NCI-H2171 (cell line): ENCODE data around the gene CCNL1.

ENCODE experiments used
- DNase-seq: peaks from one replicate; lab custom pipeline; 2025; lab: John Stamatoyannopoulos, UW

Gene CCNL1

DNA sequence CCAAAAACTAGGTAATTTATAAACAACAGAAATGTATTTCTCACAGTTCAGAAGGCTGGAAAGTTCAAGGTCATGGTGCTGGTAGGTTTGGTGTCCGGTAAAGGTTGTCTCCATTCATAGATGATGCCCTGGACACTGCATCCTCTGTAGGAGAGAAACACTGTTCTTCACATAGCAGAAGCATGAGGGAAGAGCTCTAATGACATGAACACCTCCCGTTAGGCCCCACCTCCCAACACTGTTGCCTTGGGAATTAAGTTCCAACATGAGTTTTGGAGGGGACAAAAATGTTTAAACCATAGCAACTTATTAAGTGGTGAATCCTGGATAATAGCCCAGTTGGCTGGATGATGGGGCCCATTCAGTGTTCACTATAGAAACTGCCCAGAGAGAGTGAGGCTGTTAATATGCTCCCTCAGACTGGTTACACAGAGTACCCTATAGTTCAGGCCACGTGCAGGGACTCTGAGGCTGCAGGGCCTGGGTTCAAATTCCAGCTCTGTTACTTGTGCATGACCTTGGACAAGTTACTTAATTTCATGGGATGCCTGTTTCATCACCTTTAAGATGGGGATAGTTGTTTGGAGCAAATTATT, 37.0 kb downstream of the CCNL1 start:
- no peak for DNase-seq

DNA sequence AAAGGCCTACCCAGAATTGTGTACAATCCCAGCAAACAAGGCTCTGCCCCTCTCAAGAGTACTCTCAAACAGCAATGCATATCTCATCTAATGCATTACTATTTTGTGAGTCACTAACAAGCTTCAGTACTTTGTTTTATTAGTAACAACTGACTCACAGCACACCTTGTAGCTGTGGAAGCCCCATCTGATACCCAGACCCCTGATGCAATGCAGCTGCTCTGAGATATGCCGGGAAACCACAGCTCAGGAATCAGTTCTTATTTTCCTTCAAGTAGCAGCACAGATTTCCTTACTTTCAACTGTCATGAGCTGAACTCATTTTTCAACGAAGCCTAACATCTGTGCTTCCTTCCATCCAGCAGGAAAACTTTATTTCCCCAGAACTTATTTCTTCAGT, 37.8 kb downstream of the CCNL1 start:
- DNase-seq, result no peak

DNA sequence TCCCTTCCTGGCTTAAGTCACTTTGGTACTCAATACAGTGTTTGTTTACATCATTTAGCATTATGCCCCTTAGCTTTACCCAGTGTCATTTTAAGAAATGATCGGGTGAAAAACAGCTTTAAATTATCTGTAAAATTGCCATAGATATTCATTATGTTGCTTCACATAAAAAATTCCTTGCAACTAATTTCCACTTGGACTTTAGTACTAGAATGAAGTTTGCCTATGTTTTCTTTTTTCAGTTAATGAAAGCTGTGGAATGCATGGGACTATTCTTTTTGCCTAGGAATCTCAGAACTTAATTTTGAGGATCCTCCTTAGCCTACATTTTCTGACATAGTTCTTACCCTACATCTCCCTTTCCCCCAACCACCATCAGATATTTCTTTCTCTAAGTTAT, 38.4 kb downstream of the CCNL1 start:
- no peak for DNase-seq

- DNase-seq, result no peak
These were observed 39.7 kb downstream of the CCNL1 start for GRCh38 chr3:157120071-157120892.

DNA sequence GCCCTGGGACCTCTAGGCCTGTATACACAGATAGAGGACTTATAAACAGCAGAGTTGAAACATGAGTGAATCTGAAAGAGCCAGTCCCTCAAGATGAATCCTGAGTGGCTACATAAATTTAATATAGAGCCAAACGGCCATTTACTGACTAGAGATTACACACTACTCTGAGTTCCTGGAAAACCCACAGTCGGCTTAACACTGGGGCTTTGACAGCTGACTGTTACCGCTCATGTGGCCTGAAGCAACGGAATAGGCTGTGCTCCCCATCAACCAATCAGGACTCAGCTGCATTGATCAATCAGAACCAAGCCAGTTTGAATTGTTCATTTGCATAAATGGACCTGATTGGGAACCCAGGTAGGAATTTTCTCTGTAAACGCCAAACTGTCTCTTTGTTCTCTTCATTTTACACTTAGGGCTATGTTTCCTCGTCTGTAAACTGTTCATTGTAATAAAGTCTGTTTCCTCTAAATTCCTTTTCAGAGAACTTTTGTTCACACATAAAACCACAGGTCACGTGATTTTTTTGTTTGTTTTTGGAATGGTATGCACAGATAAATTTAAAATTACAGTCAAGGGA, 40.5 kb downstream of the CCNL1 start:
- DNase-seq, result no peak

GRCh38 chr3:157117875-157118654, 41.9 kb downstream of the CCNL1 start:
- DNase-seq, result no peak

DNA sequence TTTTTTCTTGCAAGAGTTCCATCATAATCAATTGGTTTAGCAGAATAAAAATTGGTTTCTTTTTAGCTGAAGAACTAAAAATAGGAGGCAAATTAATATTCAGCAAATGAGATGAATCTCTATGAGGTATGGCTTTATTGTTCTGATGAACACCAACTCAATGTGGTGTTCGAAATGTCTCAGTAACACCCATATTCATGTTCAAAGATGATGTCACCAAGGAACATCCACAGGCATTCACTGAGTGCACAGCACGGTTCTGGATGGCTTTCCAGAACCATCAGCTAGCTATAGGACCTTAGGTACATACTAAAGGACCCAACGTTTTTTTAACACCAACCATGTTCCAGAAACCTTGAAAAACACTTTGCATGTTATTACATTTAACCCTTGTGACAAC, 42.7 kb downstream of the CCNL1 start:
- DNase-seq, result no peak

DNA sequence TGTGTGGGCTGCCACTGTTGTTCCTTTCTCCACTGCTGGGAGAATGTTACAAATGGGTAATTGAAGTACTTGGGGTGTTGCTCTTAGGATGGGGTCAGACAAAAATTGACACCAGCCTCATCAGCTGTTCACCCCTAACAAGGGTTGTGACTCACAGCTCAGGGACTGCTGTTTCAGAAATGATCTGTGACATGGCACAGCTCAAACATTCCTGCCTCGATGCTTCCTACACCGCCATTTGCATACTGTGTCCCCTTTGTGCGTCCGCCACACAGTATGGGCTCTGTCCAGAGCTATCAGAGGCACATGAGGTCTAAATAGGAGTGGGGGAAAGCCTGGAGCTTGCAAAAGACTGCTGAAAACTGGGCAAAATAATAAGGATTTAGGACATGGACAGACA, 43.9 kb downstream of the CCNL1 start:
- DNase-seq, result no peak

GRCh38 chr3:157115069-157116006, 44.6 kb downstream of the CCNL1 start:
- no peak for DNase-seq

GRCh38 chr3:157113832-157114505, 46.0 kb downstream of the CCNL1 start:
- DNase-seq, result no peak

DNA sequence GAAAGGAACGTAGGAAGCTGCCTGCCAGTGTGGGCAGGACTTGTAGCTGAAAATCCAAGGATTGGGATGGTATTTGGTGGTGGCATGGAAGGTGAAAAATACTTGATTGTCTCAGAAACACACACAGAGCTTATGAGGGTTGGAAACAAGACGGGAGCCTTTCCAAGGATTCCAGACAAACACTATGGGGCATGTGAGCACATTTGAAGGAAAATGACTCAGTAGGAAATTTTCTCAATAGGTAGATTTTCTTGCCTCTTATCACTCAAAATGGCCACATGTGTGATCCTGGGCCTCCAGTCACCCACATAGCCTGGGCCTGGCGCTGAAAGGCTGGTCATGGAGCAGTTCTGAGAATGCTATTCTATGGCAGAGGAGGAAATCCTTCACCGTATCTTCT, 47.4 kb downstream of the CCNL1 start:
- no peak for DNase-seq

DNA sequence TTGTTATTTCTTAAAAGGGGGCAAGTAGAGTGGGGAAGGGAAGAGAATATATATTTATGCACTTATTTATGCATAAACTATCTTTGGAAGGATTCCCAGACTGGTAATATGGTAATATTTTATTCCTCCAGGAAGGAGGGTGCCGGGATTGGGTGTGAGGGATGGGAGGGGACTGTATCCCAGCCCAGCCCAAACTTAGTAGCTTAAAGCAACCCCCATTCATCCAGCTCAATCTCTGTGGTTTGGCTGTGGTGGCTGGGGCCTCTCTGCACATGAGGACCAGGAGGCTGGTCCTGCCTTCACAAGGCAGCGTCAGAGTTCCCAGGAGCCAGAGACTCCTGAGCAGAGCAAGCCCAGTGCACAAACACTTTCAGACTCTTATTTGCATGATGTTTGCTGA, 48.4 kb downstream of the CCNL1 start:
- no peak for DNase-seq

DNA sequence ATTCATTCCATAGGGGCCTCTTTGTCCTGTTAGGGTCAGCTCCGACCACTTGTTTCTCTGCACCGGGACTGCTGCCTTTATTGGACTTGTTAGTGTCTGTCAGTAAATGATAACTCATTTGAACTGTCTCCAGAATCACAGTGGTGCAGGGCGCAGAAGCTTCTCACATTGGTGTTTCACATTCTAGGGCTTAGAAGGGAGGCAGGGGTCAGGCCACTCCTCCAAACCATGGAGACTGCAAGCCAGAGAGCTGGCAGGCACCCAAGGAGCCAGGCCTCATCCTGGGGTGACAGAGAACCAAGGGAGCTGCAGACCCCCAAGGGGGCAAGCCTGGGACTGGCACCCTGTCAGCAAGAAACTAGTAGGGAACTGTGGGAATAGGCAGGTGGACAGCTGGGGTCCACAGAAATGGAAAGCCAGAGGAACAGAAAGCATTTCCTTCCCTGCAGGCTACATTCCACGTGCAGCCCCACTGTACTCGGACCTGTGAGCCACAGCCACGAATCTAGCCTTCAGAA, 49.1 kb downstream of the CCNL1 start:
- no peak for DNase-seq

GRCh38 chr3:157109267-157110141, 50.4 kb downstream of the CCNL1 start:
- DNase-seq, result no peak

GRCh38 chr3:157107644-157108133, 52.3 kb downstream of the CCNL1 start:
- no peak for DNase-seq

GRCh38 chr3:157107037-157107436, 52.9 kb downstream of the CCNL1 start:
- no peak for DNase-seq

GRCh38 chr3:157104928-157105652, 54.9 kb downstream of the CCNL1 start:
- DNase-seq, result no peak

DNA sequence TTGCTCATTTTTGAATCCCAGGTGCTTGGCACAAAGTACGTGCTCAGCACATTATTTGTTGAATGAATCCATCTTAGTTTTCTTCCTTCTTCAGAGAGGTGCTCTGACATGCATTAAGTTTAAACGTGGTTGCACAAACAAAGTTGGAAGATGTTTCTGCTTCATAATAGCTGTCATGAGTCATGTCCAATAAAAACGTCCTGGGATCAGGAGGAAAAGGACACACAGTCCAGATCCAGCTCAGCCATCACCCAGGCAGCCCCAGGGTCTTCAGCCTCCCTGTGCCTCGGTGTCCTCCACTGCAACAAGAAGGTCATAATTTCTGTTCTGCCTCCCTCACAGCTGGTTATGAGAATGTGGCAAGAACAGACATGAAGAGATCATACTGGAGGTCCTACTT, 55.4 kb downstream of the CCNL1 start:
- no peak for DNase-seq

DNA sequence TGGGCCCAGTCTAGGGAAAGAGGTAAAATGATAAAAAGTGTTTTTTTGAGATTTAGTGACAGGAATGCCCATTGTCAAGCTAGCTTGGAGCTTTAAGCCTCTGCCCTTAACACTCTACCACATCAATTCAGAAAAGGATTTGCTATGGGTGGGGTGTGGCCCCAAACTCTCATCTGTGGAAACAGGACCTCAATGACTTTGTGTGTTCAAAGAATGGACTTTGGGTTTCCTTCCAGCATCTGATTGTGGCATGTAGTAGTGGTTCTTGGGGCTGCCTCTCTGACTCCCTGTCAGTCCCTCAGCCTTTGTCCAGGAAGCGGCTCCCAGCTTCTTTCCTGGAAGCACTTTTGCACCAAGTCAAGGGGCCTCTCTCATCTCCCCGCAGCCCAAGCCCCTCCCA, 56.1 kb downstream of the CCNL1 start:
- no peak for DNase-seq
